Mesendoderm (in vitro differentiated cells): ENCODE measurements around the gene MAPK10.

Experiments used
- DNase-seq: peaks from one replicate; pipeline ENCODE4 v3.0.0; 2013
- H2AK5ac ChIP-seq: 2 replicates; pipeline ENCODE4 v1.6.1; 2013; ENCODE audit warnings: low read length, inconsistent platforms
- H2BK120ac ChIP-seq: 2 replicates; pipeline ENCODE4 v1.6.1; 2013; ENCODE audit warnings: low read depth, mild to moderate bottlenecking, low read length, moderate library complexity, mixed read lengths
- H2BK15ac ChIP-seq: replicated peaks from 2 replicates; pipeline ENCODE4 v1.6.1; 2013; ENCODE audit warnings: low read depth, mild to moderate bottlenecking, moderate library complexity
- H2BK5ac ChIP-seq: 2 replicates; pipeline ENCODE4 v1.6.1; 2013; ENCODE audit warnings: low read length, inconsistent platforms
- H3K18ac ChIP-seq: 2 replicates; pipeline ENCODE4 v1.6.1; 2013; ENCODE audit warnings: mild to moderate bottlenecking, low read length, mixed read lengths
- H3K23ac ChIP-seq: one replicate; pipeline ENCODE4 v1.6.1; 2013; ENCODE audit warnings: low read length
- H3K27ac ChIP-seq: 2 replicates; pipeline ENCODE4 v1.5.1; 2013; ENCODE audit warnings: low read depth, mild to moderate bottlenecking, inconsistent platforms, low read length, moderate library complexity
- H3K27me3 ChIP-seq: 2 replicates; pipeline ENCODE4 v1.6.1; 2013; ENCODE audit warnings: low read length, control low read depth, mild to moderate bottlenecking, inconsistent platforms; ENCODE audit not compliant: insufficient read depth, poor library complexity
- H3K36me3 ChIP-seq: 2 replicates; pipeline ENCODE4 v1.6.1; 2013; ENCODE audit warnings: low read length, inconsistent platforms; ENCODE audit not compliant: control insufficient read depth, insufficient read depth
- H3K4ac ChIP-seq: one replicate; pipeline ENCODE4 v1.6.1; 2013; ENCODE audit warnings: low read depth, mild to moderate bottlenecking, low read length, moderate library complexity
- H3K4me1 ChIP-seq: 2 replicates; pipeline ENCODE4 v1.6.1; 2013; ENCODE audit warnings: low read depth, low read length, inconsistent platforms; ENCODE audit not compliant: control insufficient read depth
- H3K4me2 ChIP-seq: 2 replicates; pipeline ENCODE4 v1.6.1; 2013; ENCODE audit warnings: low read length
- H3K4me3 ChIP-seq: 2 replicates; pipeline ENCODE4 v1.5.1; 2013; ENCODE audit warnings: mild to moderate bottlenecking, low read length
- H3K56ac ChIP-seq: one replicate; pipeline ENCODE4 v1.6.1; 2013; ENCODE audit warnings: low read length
- H3K79me1 ChIP-seq: 2 replicates; pipeline ENCODE4 v1.6.1; 2013; ENCODE audit warnings: low read length, inconsistent platforms
- H3K79me2 ChIP-seq: 2 replicates; pipeline ENCODE4 v1.6.1; 2013; ENCODE audit warnings: mild to moderate bottlenecking, low read length; ENCODE audit not compliant: control insufficient read depth, insufficient read depth
- H3K9ac ChIP-seq: 2 replicates; pipeline ENCODE4 v1.6.1; 2013; ENCODE audit warnings: low read length, inconsistent platforms
- H4K5ac ChIP-seq: one replicate; pipeline ENCODE4 v1.6.1; 2013; ENCODE audit warnings: low read length
- H4K8ac ChIP-seq: one replicate; pipeline ENCODE4 v1.6.1; 2013; ENCODE audit warnings: low read depth, mild to moderate bottlenecking, control low read depth, low read length, moderate library complexity
- WGBS: extraction: QIAGEN DNeasy Blood & Tissue Kit; methylation state at CpG from one replicate; pipeline ENCODE4 v1.1.7; 2013; ENCODE audit warnings: low lambda C conversion rate, missing lambda C conversion rate; ENCODE audit not compliant: insufficient coverage; ENCODE audit errors: extremely low coverage; 5-methylcytosine and 5-hydroxymethylcytosine counted together

The MAPK10 gene

DNA sequence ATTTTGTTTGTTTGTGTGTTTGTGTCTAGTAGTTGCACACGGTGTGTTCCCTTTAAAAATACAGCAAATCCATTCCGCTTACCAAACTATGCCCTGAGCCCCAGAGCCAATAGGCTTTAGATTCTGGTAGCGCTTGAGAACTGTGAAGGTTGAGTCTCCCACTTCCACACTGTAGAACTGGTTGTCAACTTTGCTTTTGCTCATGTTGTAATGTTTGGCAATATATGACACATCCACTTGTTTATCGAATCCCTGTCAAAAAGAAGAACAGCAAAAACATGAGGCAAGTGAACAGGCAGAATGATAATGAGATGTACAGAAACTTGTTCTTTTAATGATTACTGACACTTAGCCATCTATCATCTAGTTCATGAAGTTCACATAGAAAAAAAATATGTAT lies 200.6 kb downstream of the MAPK10 start:
- Histone ChIP-seq H3K18ac (peak overlapping the region; percentile 28), H3K4me3 (no peak overlapping the region), H4K8ac (no peak overlapping the region), H3K79me2 (no peaks in the 10 kb centered on the region), H3K36me3 (no peaks in the 10 kb centered on the region), H3K4ac (no peak overlapping the region), H3K27me3 (no peaks in the 10 kb centered on the region), H3K27ac (no peak overlapping the region), H3K23ac (no peak overlapping the region), H3K9ac (no peak overlapping the region), H2AK5ac (no peak overlapping the region), H2BK15ac (no peak overlapping the region), H2BK120ac (no peak overlapping the region), H3K79me1 (no peaks in the 10 kb centered on the region), H2BK5ac (no peak overlapping the region), H3K4me1 (no peaks in the 10 kb centered on the region), H3K56ac (no peak overlapping the region), H4K5ac (no peak overlapping the region), H3K4me2 (no peak overlapping the region)
- DNase-seq = no peak
- WGBS = no CpG with 5 or more reads among the region's 4 CpGs

DNA sequence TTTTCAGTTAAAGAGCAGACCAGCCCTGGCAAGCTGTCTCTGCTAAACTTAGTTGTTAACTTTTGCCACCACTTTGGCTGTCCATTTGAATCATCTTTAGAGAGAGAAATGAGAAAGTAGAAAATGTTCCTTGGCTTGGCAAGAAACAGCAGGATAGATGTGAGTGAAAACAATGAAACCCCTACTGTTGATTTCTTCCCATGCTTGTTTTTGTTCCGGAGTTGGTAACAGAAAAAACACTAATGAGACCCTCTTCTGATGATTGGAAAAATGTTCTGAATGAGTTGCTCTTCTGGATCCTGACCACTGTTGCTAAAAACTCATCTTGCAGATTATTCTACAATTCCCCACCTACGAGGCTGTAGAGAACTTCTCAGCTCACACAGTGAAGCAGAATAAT lies 203.3 kb downstream of the MAPK10 start:
- no peaks in the 10 kb centered on the region for H3K79me2 ChIP-seq
- no peak overlapping the region for H3K4me2 ChIP-seq
- H3K36me3 ChIP-seq = no peaks in the 10 kb centered on the region
- no peak overlapping the region for H3K56ac ChIP-seq
- no peak overlapping the region for H3K9ac ChIP-seq
- H3K27me3 ChIP-seq = no peaks in the 10 kb centered on the region
- WGBS = no CpG with 5 or more reads among the region's 2 CpGs
- no peak overlapping the region for H3K18ac ChIP-seq
- H2BK120ac ChIP-seq = no peak overlapping the region
- no peak overlapping the region for H3K4me3 ChIP-seq
- H2AK5ac ChIP-seq = no peak overlapping the region
- no peak overlapping the region for H4K8ac ChIP-seq
- H4K5ac ChIP-seq = no peak overlapping the region
- H3K23ac ChIP-seq = no peak overlapping the region
- no peak overlapping the region for H3K27ac ChIP-seq
- no peak overlapping the region for H2BK5ac ChIP-seq
- no peak for DNase-seq
- H3K79me1 ChIP-seq = no peaks in the 10 kb centered on the region
- no peak overlapping the region for H2BK15ac ChIP-seq
- no peak overlapping the region for H3K4ac ChIP-seq
- H3K4me1 ChIP-seq = no peaks in the 10 kb centered on the region

DNA sequence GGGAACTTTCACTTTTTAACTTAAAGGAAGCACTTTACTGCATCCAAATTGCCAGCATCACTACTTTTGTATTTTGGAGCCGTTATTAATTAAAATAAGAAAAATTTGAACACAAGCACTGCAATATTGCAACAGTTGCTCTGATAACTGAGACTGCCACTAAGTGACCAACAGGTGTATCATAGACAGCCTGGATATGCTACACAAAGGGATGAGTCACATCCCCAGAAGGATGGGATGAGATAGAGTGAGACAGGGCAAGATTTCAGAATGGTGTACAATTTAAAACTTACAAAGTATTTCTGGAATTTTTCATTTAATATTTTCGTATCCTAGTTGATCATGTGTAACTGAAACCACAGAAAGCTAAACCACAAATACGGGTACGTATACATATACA lies 204.1 kb downstream of the MAPK10 start:
- no peak overlapping the region for H3K9ac ChIP-seq
- H3K79me2 ChIP-seq = no peaks in the 10 kb centered on the region
- H2BK120ac ChIP-seq = no peak overlapping the region
- H3K79me1 ChIP-seq = no peaks in the 10 kb centered on the region
- H3K4me3 ChIP-seq = no peak overlapping the region
- no peaks in the 10 kb centered on the region for H3K36me3 ChIP-seq
- H4K8ac ChIP-seq = no peak overlapping the region
- no CpG with 5 or more reads among the region's 4 CpGs for WGBS
- H3K27ac ChIP-seq = no peak overlapping the region
- no peak overlapping the region for H3K4ac ChIP-seq
- H3K4me2 ChIP-seq = no peak overlapping the region
- no peak overlapping the region for H2BK5ac ChIP-seq
- no peak overlapping the region for H3K23ac ChIP-seq
- H3K56ac ChIP-seq = no peak overlapping the region
- no peak overlapping the region for H3K18ac ChIP-seq
- DNase-seq = no peak
- no peak overlapping the region for H2BK15ac ChIP-seq
- no peak overlapping the region for H2AK5ac ChIP-seq
- no peaks in the 10 kb centered on the region for H3K27me3 ChIP-seq
- no peaks in the 10 kb centered on the region for H3K4me1 ChIP-seq
- no peak overlapping the region for H4K5ac ChIP-seq

DNA sequence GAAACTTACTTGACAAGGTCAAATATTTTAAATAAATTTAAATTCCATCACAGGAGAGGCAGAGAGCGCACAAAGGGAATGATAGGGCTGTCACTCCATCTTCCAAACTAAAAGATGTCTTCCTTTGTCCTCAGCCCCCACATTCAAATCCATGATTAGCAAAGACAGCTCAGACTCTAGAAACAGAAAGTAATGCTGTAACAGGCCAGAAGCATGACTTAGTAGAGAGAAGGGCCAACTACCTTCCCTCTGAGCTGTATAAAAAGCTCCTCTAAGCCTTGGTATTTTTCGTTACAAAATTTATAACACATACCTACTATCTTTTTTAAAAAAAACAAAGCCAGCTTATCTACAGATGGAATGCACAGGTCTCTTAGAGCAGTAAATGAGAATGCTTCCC lies 207.4 kb downstream of the MAPK10 start:
- Histone ChIP-seq H3K56ac (no peak overlapping the region), H3K4ac (no peak overlapping the region), H3K27ac (no peak overlapping the region), H2AK5ac (no peak overlapping the region), H3K79me2 (no peaks in the 10 kb centered on the region), H4K5ac (no peak overlapping the region), H3K9ac (no peak overlapping the region), H3K4me2 (no peak overlapping the region), H3K27me3 (no peaks in the 10 kb centered on the region), H3K4me3 (no peak overlapping the region), H2BK120ac (no peak overlapping the region), H4K8ac (no peak overlapping the region), H3K18ac (no peak overlapping the region), H3K79me1 (no peaks in the 10 kb centered on the region), H2BK15ac (no peak overlapping the region), H3K36me3 (no peaks in the 10 kb centered on the region), H2BK5ac (no peak overlapping the region), H3K23ac (no peak overlapping the region), H3K4me1 (no peaks in the 10 kb centered on the region)
- no peak for DNase-seq
- 100% methylated on average over 1 of the region's 2 CpGs for WGBS

DNA sequence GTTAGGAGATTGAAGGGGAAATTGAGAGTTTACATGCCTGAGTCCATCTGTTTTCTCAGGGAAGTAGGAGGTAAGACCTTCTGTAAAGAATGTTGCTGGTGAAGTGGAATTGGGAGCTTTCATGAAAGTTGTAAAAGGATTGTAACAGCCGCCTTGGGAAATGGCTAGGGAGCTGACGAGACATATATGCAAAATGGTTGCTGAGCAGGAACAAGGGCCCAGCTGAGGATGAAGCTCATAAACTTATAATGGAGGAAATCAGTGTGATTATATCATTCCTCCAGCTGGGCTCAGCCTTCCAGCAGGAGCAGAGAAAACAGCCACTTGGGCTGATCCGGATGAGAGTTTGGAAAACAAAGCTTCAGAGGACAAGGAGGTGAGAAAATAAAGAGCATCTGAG lies 208.7 kb downstream of the MAPK10 start:
- H3K36me3 ChIP-seq = no peaks in the 10 kb centered on the region
- H3K79me1 ChIP-seq = no peaks in the 10 kb centered on the region
- DNase-seq = no peak
- no peak overlapping the region for H3K23ac ChIP-seq
- no peak overlapping the region for H3K9ac ChIP-seq
- no peak overlapping the region for H2BK15ac ChIP-seq
- no peaks in the 10 kb centered on the region for H3K79me2 ChIP-seq
- no peak overlapping the region for H2AK5ac ChIP-seq
- no peak overlapping the region for H3K4ac ChIP-seq
- H4K8ac ChIP-seq = no peak overlapping the region
- H2BK5ac ChIP-seq = no peak overlapping the region
- no peak overlapping the region for H3K27ac ChIP-seq
- no peak overlapping the region for H3K18ac ChIP-seq
- no peak overlapping the region for H3K4me3 ChIP-seq
- H3K4me2 ChIP-seq = no peak overlapping the region
- H4K5ac ChIP-seq = no peak overlapping the region
- H3K27me3 ChIP-seq = no peaks in the 10 kb centered on the region
- H3K4me1 ChIP-seq = no peaks in the 10 kb centered on the region
- H3K56ac ChIP-seq = no peak overlapping the region
- WGBS = no CpG with 5 or more reads among the region's 3 CpGs
- H2BK120ac ChIP-seq = no peak overlapping the region

DNA sequence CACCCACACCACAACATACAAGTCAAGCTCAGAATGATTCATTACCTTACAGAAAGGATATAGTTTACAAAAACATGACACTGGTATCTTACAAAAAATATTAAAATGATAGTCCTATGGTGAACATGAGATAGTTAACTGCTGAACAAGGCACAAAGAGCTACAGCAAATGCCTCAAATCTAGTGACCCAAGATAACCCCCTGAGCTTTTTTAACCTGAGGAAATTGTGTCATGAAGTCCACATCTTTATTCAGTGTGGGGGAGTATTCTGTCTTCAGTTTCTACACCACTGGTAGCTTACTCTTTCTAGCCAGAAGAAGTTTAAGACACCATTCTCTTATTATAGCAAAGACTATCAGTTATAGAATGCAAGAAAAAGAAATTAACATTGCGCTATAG lies 218.7 kb downstream of the MAPK10 start:
- H3K27me3 ChIP-seq = no peaks in the 10 kb centered on the region
- no peak overlapping the region for H2AK5ac ChIP-seq
- H3K56ac ChIP-seq = no peak overlapping the region
- DNase-seq = no peak
- H3K9ac ChIP-seq = no peak overlapping the region
- H2BK5ac ChIP-seq = no peak overlapping the region
- WGBS = no CpG with 5 or more reads among the region's 1 CpG
- H3K27ac ChIP-seq = no peak overlapping the region
- no peak overlapping the region for H4K8ac ChIP-seq
- H3K4me2 ChIP-seq = no peak overlapping the region
- no peaks in the 10 kb centered on the region for H3K79me1 ChIP-seq
- no peaks in the 10 kb centered on the region for H3K79me2 ChIP-seq
- no peak overlapping the region for H4K5ac ChIP-seq
- no peaks in the 10 kb centered on the region for H3K4me1 ChIP-seq
- no peak overlapping the region for H3K18ac ChIP-seq
- H3K36me3 ChIP-seq = no peaks in the 10 kb centered on the region
- no peak overlapping the region for H3K4ac ChIP-seq
- H3K4me3 ChIP-seq = no peak overlapping the region
- H3K23ac ChIP-seq = no peak overlapping the region
- no peak overlapping the region for H2BK120ac ChIP-seq
- no peak overlapping the region for H2BK15ac ChIP-seq
